WERI-Rb-1 (cell line): ENCODE data around the gene SDHAF4.
"Not testable (repeated sequence)": the region's sequence is repeated elsewhere in the genome, so short reads cannot be mapped to it uniquely, and the experiment has no call there.

Experiments used
- DNase-seq: peaks from one replicate; pipeline ENCODE4 v3.0.0-alpha.2; 2020
- H3K27ac ChIP-seq: fragments of 250-450 bp; sonication (Bioruptor Pico); 2 replicates; pipeline ENCODE4 v1.5.1; 2020; ENCODE audit warnings: mild to moderate bottlenecking, moderate library complexity
- H3K27me3 ChIP-seq: fragments of 250-450 bp; sonication (Bioruptor Pico); 2 replicates; pipeline ENCODE4 v1.5.1; 2021; ENCODE audit warnings: mild to moderate bottlenecking, low read depth, moderate library complexity; ENCODE audit not compliant: insufficient read depth, severe bottlenecking
- H3K36me3 ChIP-seq: fragments of 250-450 bp; sonication (Bioruptor Pico); 2 replicates; pipeline ENCODE4 v1.5.1; 2020; ENCODE audit warnings: mild to moderate bottlenecking, moderate library complexity
- H3K4me3 ChIP-seq: 2 replicates; pipeline ENCODE4 v1.5.1; 2011; ENCODE audit warnings: low read depth, mild to moderate bottlenecking, control low read depth, low read length
- H3K9me3 ChIP-seq: fragments of 250-450 bp; sonication (Bioruptor Pico); 2 replicates; pipeline ENCODE4 v1.5.1; 2021; ENCODE audit warnings: mild to moderate bottlenecking, moderate library complexity; ENCODE audit not compliant: severe bottlenecking
- CTCF ChIP-seq: IDR thresholded peaks from 2 replicates; pipeline ENCODE4 v1.5.1; 2011; ENCODE audit warnings: low read depth, mild to moderate bottlenecking, control low read depth, inconsistent platforms, low read length

Gene SDHAF4

GRCh38 chr6:70599187-70599586, 32.5 kb downstream of the SDHAF4 start:
- Histone ChIP-seq H3K27me3 (no peaks in the 10 kb centered on the region), H3K27ac (no peak overlapping the region), H3K9me3 (no peaks in the 10 kb centered on the region), H3K4me3 (no peak overlapping the region), H3K36me3 (no peaks in the 10 kb centered on the region)
- no peak for DNase-seq
- TF ChIP-seq CTCF = no peak

GRCh38 chr6:70601014-70601413, 34.3 kb downstream of the SDHAF4 start:
- no peak for DNase-seq
- Histone ChIP-seq H3K9me3 (no peaks in the 10 kb centered on the region), H3K27ac (no peak overlapping the region), H3K27me3 (no peaks in the 10 kb centered on the region), H3K36me3 (no peaks in the 10 kb centered on the region), H3K4me3 (no peak overlapping the region)
- TF ChIP-seq CTCF = no peak

GRCh38 chr6:70604254-70604653, 37.5 kb downstream of the SDHAF4 start:
- no peaks in the 10 kb centered on the region for H3K27me3 ChIP-seq
- no peak for TF ChIP-seq CTCF
- no peaks in the 10 kb centered on the region for H3K36me3 ChIP-seq
- H3K27ac ChIP-seq = no peak overlapping the region
- no peaks in the 10 kb centered on the region for H3K9me3 ChIP-seq
- no peak overlapping the region for H3K4me3 ChIP-seq
- DNase-seq = no peak

GRCh38 chr6:70607371-70607770, 40.6 kb downstream of the SDHAF4 start:
- H3K27ac ChIP-seq, H3K4me3 ChIP-seq, H3K36me3 ChIP-seq, DNase-seq, H3K9me3 ChIP-seq, H3K27me3 ChIP-seq: not testable (repeated sequence)

- not testable (repeated sequence) for H3K36me3 ChIP-seq, H3K4me3 ChIP-seq, DNase-seq, H3K27me3 ChIP-seq, H3K9me3 ChIP-seq, H3K27ac ChIP-seq
Observed at GRCh38 chr6:70609181-70609580, 42.5 kb downstream of the SDHAF4 start.

GRCh38 chr6:70616728-70617260, 50.1 kb downstream of the SDHAF4 start:
- no peak for TF ChIP-seq CTCF
- H3K4me3 ChIP-seq = no peak overlapping the region
- no peaks in the 10 kb centered on the region for H3K9me3 ChIP-seq
- no peak overlapping the region for H3K27ac ChIP-seq
- H3K36me3 ChIP-seq = no peaks in the 10 kb centered on the region
- H3K27me3 ChIP-seq = no peaks in the 10 kb centered on the region
- DNase-seq = no peak

GRCh38 chr6:70620746-70621145, 54.0 kb downstream of the SDHAF4 start:
- no peaks in the 10 kb centered on the region for H3K36me3 ChIP-seq
- no peaks in the 10 kb centered on the region for H3K27me3 ChIP-seq
- TF ChIP-seq CTCF = no peak
- no peak for DNase-seq
- no peak overlapping the region for H3K4me3 ChIP-seq
- no peaks in the 10 kb centered on the region for H3K9me3 ChIP-seq
- no peak overlapping the region for H3K27ac ChIP-seq
